ENCODE measurements around the gene TLE1.

DNA sequence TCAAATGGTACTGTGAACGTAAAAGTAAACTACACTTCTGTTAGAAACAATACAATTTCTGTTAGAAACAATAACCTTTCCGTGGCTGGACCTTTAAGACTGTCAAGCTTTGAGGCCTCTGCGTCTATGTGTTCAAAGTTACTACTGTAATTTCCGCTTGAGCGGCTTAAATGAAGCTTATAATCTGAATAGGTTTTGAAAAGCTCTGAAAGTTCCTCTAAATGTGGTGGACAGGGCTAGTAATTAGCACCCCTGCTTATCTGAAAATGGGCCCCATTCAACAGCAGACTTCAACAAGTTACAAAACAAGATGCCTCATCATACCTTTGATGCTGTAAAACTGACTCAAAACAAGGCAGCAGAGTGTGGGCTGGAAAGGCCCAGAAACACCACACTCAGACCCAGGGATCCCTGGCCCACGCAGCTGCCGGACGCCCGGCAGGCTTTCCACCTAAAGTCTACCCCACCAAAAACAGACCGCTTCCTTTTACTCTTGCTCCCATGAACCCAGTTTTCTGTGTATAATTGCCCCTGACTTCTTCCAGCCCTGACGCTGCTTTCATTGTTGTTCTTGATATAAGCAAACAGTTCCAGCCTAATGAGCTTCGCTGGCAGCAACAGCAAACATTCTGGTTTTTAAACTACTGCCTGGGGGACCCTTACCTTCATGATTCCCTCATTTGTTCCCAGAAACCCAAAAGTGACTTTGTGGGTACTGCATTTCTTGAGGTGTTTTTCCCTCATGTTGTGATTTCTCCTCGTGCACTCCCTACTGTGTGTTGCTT is 66.7 kb downstream of the TLE1 start:
- no peak for TF ChIP-seq ELF1 (IDR thresholded peaks at IDR 0.05; ENCODE audit: borderline replicate concordance, low read depth)
- TF ChIP-seq, protein P1, sequence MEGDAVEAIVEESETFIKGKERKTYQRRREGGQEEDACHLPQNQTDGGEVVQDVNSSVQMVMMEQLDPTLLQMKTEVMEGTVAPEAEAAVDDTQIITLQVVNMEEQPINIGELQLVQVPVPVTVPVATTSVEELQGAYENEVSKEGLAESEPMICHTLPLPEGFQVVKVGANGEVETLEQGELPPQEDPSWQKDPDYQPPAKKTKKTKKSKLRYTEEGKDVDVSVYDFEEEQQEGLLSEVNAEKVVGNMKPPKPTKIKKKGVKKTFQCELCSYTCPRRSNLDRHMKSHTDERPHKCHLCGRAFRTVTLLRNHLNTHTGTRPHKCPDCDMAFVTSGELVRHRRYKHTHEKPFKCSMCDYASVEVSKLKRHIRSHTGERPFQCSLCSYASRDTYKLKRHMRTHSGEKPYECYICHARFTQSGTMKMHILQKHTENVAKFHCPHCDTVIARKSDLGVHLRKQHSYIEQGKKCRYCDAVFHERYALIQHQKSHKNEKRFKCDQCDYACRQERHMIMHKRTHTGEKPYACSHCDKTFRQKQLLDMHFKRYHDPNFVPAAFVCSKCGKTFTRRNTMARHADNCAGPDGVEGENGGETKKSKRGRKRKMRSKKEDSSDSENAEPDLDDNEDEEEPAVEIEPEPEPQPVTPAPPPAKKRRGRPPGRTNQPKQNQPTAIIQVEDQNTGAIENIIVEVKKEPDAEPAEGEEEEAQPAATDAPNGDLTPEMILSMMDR (IDR thresholded peaks at IDR 0.05 in 2 of 3, conservative IDR thresholded peaks at IDR 0.05 in 1 of 3; ENCODE audit: borderline replicate concordance in 1 of 3, insufficient read depth in 1 of 3, low read depth in 2 of 3, low read length in 2 of 3), result no peak
- no peak for TF ChIP-seq JUND (IDR thresholded peaks at IDR 0.05)
- no peak for TF ChIP-seq POLR2AphosphoS5 (IDR thresholded peaks at IDR 0.05; ENCODE audit: low read depth, low read length)
- no peak for TF ChIP-seq POLR2A (IDR thresholded peaks at IDR 0.05; ENCODE audit: borderline replicate concordance, extremely low read depth, insufficient read depth, insufficient read length)
- TF ChIP-seq EZH2phosphoT487 (IDR thresholded peaks at IDR 0.05; ENCODE audit: borderline replicate concordance), result no peak
- TF ChIP-seq, protein P2, sequence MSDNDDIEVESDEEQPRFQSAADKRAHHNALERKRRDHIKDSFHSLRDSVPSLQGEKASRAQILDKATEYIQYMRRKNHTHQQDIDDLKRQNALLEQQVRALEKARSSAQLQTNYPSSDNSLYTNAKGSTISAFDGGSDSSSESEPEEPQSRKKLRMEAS (IDR thresholded peaks at IDR 0.05), result no peak
- no peak for TF ChIP-seq ZFX (IDR thresholded peaks at IDR 0.05)
- TF ChIP-seq SIN3A (IDR thresholded peaks at IDR 0.05; ENCODE audit: low read depth), result no peak

Data from HCT116 (cell line).